ENCODE measurements around the gene NFKBIA.
A peak's percentile ranks its signal among the peaks of the same experiment; 100 is the strongest.

- TF ChIP-seq CTCF (IDR thresholded peaks at IDR 0.05) (peak; percentile 82 to 94 (median 84)), POLR2AphosphoS5 (IDR thresholded peaks at IDR 0.05) (no peak), EP300 (IDR thresholded peaks at IDR 0.05; ENCODE audit: low read depth) (no peak)
Observed at GRCh38 chr14:35406506-35407305, 2.2 kb upstream of the NFKBIA start.

Measured in transverse colon (tissue), 4 donors.